ENCODE results near the gene PRR14L.
"Not testable (repeated sequence)": the region's sequence is repeated elsewhere in the genome, so short reads cannot be mapped to it uniquely, and the experiment has no call there.

The PRR14L gene

GRCh38 chr22:31739795-31740201 is 10.1 kb downstream of the PRR14L start:
- DNase-seq: no peak

DNA sequence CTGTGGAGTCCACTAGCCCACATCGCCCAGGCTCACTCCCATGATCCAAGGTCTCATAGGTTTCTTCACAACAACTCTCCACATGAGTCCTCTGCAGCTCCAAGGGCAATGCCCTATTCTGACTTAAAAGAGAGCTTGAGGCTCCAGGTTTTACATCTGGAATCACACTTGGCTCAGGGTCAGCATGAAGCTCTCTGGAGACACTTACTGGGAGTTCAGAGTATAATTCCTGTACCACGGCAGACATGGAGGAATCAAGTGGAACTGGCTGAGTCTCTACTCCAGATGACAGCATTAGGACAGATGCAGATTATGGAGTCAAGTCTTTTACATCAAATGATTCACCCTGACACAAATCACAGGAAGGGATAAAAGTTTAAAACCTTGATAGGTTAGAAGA is 11.4 kb downstream of the PRR14L start:
- no peak for DNase-seq

DNA sequence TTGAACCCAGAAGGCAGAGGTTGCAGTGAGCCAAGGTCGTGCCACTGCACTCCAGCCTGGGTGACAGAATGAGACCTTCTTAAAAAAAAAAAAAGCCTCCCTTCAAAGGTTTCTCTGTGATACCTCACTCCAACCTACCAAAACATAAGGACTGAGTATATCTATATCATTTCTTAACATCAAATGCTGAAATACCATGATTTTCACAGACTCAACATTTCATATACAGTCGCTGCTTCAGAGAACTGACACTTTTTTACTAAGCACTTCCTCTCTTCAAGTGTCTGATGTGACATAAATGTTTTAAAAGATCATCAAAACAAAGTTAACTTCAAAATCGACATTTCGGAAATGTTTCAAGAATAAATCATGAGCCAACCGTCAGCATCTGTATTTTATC is 12.0 kb downstream of the PRR14L start:
- DNase-seq: no peak

- no peak for DNase-seq
These were observed 13.5 kb downstream of the PRR14L start for GRCh38 chr22:31736458-31736857.

GRCh38 chr22:31734512-31734911 is 15.4 kb downstream of the PRR14L start:
- DNase-seq: no peak

DNA sequence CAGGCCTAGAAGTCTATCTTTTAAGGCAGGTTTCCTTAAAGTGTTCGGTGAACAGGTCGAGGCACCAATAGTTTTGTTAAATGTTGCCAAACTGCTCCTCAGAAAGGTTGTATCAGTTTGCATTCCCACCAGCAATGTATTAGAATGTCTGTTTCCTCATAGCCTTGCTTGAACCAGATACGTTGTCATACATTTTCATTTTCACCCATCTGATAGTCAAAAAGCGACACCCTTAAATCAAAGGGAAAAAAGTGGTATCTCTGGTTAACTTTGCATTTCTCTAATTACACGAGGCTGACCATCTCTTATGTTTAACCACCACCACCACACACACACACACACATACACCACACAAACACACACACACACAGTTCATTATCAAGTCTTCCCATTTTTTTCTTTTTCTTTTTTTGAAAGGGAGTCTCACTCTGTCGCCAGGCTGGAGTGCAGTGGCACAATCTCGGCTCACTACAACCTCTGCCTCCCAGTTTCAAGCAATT is 16.3 kb downstream of the PRR14L start:
- DNase-seq: no peak

DNA sequence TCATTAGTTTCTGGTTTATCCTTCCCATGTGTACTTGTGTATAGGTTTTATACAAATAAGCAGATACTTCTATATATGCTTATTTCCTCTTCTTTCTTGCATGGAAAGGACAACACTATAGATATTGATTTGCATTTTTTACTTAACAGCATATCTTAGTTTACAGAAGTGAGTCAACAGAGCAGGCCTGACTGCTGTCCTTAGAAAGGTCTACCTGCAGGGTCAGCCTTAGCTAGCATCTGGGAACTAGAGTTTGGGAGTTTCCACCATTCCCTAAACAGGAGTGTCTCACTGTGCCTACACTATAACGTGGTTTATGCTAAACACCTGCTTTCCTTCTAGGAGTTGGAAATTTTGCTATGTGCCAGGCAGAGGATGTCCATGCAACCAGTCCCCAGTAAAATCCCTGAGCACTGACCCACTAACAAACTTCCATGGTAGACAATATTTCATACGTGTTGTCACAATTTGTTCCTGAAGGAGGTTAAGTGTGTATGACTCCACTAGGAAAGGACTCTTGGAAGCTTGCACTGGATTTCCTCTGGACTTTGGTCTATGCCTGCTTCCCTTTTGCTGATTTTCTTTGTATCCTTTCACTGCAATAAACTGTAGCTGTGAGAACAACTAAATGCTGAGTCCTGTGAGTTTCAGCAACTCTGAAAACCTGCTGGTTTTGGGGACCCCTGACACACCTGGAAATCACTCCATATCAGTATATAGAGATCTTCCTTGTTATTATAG is 17.7 kb downstream of the PRR14L start:
- no peak for DNase-seq

DNA sequence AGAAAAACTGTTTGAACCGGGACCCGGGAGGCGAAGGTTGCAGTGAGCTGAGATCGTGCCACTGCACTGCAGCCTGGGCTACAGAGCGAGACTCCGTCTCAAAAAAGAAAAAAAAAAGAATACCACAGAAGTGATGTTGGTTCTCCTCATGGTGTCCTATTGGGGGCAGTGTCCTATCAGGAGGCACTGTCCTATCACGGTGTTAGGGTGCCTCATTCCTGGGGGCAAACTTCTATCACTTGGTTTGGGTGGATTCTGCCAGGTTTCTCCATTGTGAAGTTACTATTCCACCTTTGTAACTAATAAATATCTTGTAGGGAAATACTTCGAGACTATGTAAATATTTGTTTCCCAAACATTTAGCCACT is 19.6 kb downstream of the PRR14L start:
- no peak for DNase-seq

GRCh38 chr22:31728857-31729256 is 21.1 kb downstream of the PRR14L start:
- DNase-seq: no peak

DNA sequence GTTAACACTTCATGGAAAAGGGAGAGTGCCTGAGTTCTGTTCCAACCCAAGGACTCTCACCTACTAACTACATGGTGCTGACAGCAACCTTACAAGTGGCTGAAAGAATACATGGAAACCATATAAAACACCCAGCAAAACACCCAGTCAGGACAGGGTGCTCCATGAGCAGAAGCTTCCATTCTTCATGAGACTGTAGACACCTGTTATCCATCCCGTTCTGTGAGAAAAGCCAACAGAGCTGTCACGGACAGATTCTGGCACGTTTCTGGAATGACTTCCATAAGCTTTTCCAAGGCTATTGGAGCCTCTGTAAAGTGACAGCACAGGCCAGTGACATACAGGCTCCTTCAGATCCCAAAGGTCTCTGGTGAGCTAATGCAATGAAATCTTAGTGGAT is 23.2 kb downstream of the PRR14L start:
- DNase-seq: no peak

DNA sequence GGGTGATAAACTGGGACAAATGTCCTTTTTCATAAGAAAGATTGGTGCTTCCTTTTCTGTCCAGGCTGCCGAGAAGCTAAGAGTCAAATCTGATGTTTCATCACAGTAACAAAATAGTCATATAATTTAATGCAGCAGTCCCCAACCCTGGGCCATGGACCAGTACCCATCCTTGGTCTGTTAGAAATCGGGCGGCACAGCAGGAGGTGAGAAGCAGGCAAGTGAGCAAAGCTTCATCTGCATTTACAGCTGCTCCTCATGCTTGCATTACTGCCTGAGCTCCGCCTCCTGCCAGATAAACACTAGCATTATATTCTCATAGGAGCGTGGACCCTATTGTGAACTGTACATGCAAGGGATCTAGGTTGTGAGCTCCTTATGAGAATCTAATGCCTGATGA is 26.2 kb downstream of the PRR14L start:
- no peak for DNase-seq

DNA sequence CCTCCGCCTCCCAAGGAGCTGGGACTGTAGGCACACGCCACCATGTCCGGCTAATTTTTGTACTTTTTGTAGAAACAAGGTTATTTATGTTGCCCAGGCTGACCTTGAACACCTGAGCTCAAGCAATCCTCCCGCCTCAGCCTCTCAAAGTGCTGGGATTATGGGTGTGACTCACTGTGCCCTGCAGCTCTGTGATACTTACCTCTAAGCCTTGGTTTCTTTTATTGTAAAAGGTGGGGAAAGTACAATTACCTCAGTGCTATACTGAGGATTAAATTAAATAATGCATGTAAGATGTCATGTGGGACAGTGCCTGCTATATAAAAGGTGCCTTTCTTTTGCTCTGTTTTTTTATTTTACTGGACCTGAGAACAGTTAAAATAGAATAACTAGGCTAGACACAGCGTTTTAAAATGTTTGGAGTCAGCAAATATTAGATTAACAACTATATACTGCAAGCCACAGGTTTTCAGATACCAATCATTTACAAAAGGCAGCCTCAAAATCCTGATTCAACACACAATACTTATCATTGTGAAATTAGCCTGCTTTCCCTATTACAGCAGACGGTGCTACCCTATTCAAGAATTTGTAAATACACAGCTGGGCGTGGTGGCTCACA is 30.0 kb downstream of the PRR14L start:
- DNase-seq: no peak

DNA sequence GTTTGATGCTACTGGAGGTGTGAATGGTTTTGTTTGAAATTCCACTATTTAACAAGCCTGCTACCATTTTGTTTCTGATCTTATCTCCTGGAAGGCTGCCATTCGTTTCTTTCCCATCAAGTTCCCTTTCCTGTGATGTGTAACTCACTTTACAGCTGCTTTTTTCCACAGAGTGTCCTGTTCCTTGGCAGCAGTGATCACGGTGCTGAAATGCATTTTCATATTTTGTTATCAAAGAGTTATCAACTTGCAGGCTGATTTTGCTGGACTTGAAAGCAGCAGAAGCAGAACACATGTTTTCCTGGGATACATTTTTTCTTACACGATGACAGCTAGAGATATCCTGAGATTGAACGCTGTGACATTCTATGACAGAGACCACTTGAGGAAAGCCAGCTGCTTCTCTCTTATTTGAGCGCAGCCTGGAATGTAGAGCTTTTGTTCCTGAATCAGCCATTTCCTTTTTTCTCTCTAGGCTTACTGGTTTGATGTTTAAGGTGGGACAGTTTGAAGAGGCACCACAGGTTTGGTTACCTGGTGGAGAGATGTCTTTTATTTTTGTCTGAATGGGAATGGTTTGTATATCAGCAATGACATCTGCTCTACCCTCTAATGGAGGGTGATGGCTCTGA is 34.7 kb downstream of the PRR14L start:
- no peak for DNase-seq

DNA sequence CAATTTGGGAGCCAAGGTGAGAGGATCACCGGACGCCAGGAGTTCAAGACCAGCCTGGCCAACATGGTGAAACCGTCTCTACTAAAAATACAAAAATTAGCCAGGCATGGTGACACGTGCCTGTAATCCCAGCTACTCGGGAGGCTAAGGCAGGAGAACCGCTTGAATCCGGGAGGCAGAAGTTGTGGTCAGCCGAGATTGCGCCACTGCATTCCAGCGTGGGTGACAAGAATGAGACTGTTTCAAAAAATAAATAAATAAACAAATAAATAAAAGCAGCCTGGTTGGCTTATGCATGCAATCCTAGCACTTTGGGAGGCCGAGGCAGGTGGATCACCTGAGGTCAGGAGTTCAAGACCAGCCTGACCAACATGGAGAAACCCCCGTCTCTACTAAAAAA is 38.7 kb downstream of the PRR14L start:
- DNase-seq: not testable (repeated sequence)

- DNase-seq: peak; percentile 8
These were observed 42.4 kb downstream of the PRR14L start for GRCh38 chr22:31707519-31707918.

GRCh38 chr22:31695423-31695822 is 54.5 kb downstream of the PRR14L start:
- no peak for DNase-seq

DNA sequence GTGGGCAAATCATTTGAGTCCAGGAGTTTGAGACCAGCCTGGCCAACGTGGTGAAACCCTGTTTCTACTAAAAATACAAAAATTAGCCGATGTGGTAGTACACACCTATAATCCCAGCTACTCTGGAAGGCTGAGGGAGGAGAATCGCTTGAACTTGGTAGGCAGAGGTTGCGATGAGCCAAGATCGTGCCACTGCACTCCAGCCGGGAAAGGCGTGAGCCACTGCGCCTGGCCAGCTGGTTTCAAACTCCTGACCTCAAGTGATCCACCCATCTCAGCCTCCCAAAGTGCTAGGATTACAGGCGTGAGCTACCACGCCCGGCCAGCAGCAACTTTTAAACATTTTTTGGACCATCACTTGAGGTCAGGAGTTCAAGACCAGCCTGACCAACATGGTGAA is 55.9 kb downstream of the PRR14L start:
- DNase-seq: not testable (repeated sequence)

DNA sequence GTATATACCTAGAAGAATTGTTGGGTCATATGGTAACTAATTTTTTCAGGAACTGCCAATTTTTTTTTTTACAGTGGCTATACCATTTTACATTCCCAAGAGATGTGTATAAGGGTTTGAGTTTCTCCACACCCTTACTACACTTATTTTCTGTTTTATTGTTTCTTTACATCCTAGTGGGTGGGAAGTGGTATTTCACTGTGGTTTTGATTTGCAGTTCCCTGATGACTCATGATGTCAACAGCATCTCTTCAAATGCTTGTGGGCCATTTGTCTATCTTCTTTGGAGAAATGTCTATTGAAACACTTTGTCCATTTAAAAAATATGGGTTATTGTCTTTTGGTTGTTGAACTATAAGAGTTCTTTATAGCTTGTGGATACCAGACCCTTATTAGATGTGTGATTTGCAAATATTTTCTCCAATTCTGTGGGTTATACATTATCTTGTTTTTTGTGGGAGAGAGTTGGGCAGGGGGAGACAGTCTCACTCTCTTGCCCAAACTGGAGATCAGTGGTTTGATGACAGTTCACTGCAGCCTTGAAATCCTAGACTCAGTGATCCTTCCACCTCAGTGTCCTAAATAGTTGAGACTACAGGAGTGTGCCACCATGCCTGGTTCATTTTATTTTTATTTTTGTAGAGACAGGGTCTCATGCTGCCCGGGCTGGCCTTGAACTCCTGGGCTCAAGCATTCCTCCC is 57.6 kb downstream of the PRR14L start:
- no peak for DNase-seq

DNA sequence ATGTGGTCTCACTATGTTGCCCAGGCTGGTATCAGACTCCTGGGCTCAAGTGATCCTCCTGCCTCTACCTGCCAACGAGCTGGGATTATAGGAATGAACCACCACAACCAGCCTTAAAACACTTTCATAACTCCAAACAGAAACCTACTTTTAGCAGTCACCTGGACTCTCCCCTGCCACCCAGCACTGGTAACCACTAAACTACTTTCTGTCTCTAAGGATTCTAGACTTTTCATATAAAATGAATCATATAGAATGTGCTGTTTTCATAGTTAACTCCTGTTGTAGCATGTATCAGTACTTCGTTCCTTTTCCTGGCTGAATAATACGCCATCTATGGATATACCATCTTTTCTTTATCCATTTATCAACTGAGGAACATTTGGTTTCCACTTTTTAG is 58.5 kb downstream of the PRR14L start:
- DNase-seq: no peak

- DNase-seq: no peak
These were observed 66.5 kb downstream of the PRR14L start for GRCh38 chr22:31683181-31684105.

- DNase-seq: no peak
These were observed 67.2 kb downstream of the PRR14L start for GRCh38 chr22:31682751-31683150.
